Subcutaneous abdominal adipose tissue (tissue), 5 donors: ENCODE results near the gene SORCS3.

Experiments
- H3K27ac ChIP-seq: one replicate; pipeline ENCODE4 v1.7.0; 2013; ENCODE audit warnings: low read depth, mild to moderate bottlenecking, inconsistent platforms, low read length, moderate library complexity
- H3K27me3 ChIP-seq, 5 donors: one replicate each; pipeline ENCODE4 v1.7.0; 2013; ENCODE audit warnings: low read length in 5 of 5, inconsistent platforms in 1 of 5; ENCODE audit not compliant: control insufficient read depth in 5 of 5, insufficient read depth in 4 of 5
- H3K36me3 ChIP-seq, 5 donors: one replicate each; pipeline ENCODE4 v1.7.0; 2013; ENCODE audit warnings: low read length in 5 of 5; ENCODE audit not compliant: control insufficient read depth in 5 of 5, insufficient read depth in 5 of 5
- H3K4me1 ChIP-seq, 5 donors: one replicate each; pipeline ENCODE4 v1.7.0; 2013; ENCODE audit warnings: low read length in 5 of 5, mild to moderate bottlenecking in 3 of 5, moderate library complexity in 1 of 5; ENCODE audit not compliant: control insufficient read depth in 5 of 5, insufficient read depth in 5 of 5
- H3K4me3 ChIP-seq, 5 donors: one replicate each; pipeline ENCODE4 v1.7.0; 2013; ENCODE audit warnings: low read length in 5 of 5, low read depth in 1 of 5
- H3K9ac ChIP-seq, 5 donors: one replicate each; pipeline ENCODE4 v1.7.0; 2013; ENCODE audit warnings: low read length in 5 of 5, mild to moderate bottlenecking in 4 of 5, moderate library complexity in 3 of 5
- H3K9me3 ChIP-seq, 5 donors: one replicate each; pipeline ENCODE4 v1.7.0; 2013; ENCODE audit warnings: low read length in 5 of 5; ENCODE audit not compliant: control insufficient read depth in 5 of 5
- donor health status: healthy.
- donor health status: healthy.
- donor health status: healthy.
- donor health status: healthy.
- donor health status: healthy.

SORCS3 gene

DNA sequence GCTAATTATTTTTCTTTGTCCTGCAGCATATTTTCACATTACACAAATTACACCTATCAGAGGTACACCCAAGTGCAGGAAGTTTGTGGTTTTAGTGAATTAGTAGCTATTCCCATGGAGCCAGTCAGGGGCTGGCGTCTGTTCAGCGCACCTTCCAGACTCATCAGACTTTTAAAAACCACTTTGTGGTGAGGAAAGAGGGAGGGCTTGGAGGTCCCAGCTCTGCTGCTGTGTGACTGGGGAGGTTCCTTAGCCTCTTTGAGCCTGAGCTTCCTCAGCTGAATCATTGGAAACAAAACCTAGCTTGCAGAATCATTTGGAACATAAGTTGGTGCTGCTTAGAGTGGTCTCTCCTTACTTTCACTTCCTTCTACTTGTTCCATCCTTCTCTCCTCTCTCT, 175.4 kb downstream of the SORCS3 start:
- Histone ChIP-seq H3K36me3 (no peaks in the 10 kb centered on the region), H3K4me3 (no peak overlapping the region)

GRCh38 chr10:104819731-104820130, 178.6 kb downstream of the SORCS3 start:
- Histone ChIP-seq H3K36me3 (no peaks in the 10 kb centered on the region), H3K27me3 (no peaks in the 10 kb centered on the region), H3K9me3 (no peaks in the 10 kb centered on the region), H3K4me3 (no peak overlapping the region), H3K9ac (no peak overlapping the region), H3K27ac (no peak overlapping the region), H3K4me1 (no peaks in the 10 kb centered on the region)

More for the DNA sequence above, 175.4 kb downstream of the SORCS3 start:
- no peaks in the 10 kb centered on the region for H3K9me3 ChIP-seq
- no peak overlapping the region for H3K9ac ChIP-seq
- H3K27me3 ChIP-seq = no peaks in the 10 kb centered on the region
- no peak overlapping the region for H3K27ac ChIP-seq
- no peaks in the 10 kb centered on the region for H3K4me1 ChIP-seq

- Histone ChIP-seq H3K4me3 (no peak overlapping the region), H3K9me3 (peaks cover 0 to 3% (median 0%) of the 10 kb centered on the region in 5 donors), H3K27me3 (no peaks in the 10 kb centered on the region), H3K4me1 (no peaks in the 10 kb centered on the region), H3K27ac (no peak overlapping the region), H3K36me3 (no peaks in the 10 kb centered on the region), H3K9ac (no peak overlapping the region)
These were observed 181.0 kb downstream of the SORCS3 start for GRCh38 chr10:104822088-104822487.

GRCh38 chr10:104824380-104825006, 183.4 kb downstream of the SORCS3 start:
- no peaks in the 10 kb centered on the region for H3K4me1 ChIP-seq
- H3K36me3 ChIP-seq = no peaks in the 10 kb centered on the region
- no peak overlapping the region for H3K4me3 ChIP-seq
- peaks cover 0 to 5% (median 0%) of the 10 kb centered on the region in 5 donors for H3K9me3 ChIP-seq
- H3K27me3 ChIP-seq = no peaks in the 10 kb centered on the region
- H3K9ac ChIP-seq = no peak overlapping the region
- H3K27ac ChIP-seq = no peak overlapping the region

GRCh38 chr10:104831272-104831671, 190.2 kb downstream of the SORCS3 start:
- no peaks in the 10 kb centered on the region for H3K4me1 ChIP-seq
- H3K27me3 ChIP-seq = no peaks in the 10 kb centered on the region
- no peak overlapping the region for H3K9ac ChIP-seq
- no peak overlapping the region for H3K27ac ChIP-seq
- H3K36me3 ChIP-seq = no peaks in the 10 kb centered on the region
- H3K4me3 ChIP-seq = no peak overlapping the region
- peaks cover 0 to 5% (median 0%) of the 10 kb centered on the region in 5 donors for H3K9me3 ChIP-seq

DNA sequence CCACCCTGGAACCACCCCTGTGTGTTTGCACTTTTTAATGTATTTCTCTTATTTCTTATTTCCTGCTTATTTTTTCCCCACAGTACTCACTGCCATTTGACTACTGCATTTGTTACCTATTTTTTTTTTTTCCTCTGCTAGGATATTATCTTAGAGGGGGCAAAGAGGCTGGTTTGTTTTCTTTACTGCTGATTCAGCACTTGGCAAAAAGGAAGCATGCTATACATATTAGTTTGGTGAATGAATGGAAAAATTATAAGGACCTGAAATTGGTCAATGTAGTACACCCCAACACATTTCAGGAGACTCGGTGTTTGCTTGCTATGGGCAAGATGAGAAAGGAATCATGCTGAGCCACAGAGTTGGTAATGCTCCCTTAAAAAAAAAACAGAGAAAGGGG, 193.5 kb downstream of the SORCS3 start:
- H3K4me3 ChIP-seq = no peak overlapping the region
- H3K9me3 ChIP-seq = peaks cover 0 to 3% (median 0%) of the 10 kb centered on the region in 5 donors
- H3K27ac ChIP-seq = no peak overlapping the region
- no peaks in the 10 kb centered on the region for H3K4me1 ChIP-seq
- no peak overlapping the region for H3K9ac ChIP-seq
- H3K36me3 ChIP-seq = no peaks in the 10 kb centered on the region
- no peaks in the 10 kb centered on the region for H3K27me3 ChIP-seq

DNA sequence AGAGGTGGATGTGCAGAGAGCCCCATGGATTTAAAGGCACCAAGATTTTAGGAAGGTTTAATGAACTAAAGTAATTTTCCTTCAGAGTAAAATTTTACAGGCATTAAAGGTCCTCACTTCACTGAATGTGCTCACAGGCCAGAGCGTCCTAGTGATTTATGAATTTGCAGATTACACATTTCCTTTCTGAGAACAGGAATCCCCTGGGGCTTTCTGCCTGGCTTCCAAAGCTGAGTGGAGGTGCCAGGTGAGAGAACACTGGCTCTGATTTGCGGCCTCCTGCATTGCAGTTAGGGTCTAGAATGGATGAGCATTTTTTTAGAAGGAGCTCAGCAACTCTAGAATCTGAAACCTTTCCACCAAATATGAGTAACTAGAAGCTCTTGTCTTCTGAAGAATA, 194.3 kb downstream of the SORCS3 start:
- Histone ChIP-seq H3K9ac (no peak overlapping the region), H3K4me1 (no peaks in the 10 kb centered on the region), H3K27ac (no peak overlapping the region), H3K27me3 (no peaks in the 10 kb centered on the region), H3K4me3 (no peak overlapping the region), H3K9me3 (no peaks in the 10 kb centered on the region), H3K36me3 (no peaks in the 10 kb centered on the region)

DNA sequence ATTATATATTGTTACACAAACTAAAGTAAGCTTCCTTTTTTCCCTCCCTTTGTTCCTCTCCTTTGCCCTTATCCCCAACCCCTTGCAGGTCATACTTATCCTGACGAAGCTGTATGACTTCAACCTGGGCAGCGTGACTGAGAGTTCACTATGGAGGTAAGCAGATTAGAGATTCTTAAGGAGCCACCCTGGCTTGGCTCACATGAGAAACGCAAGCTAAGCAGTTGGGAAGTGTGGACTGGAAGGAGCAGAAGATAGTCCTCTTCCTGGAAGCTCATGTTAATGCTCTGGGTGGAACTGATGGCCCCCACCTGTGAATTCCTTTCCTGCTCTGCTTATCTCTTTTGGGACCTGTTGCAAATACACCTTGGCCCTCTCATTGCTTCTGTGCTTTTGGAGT, 201.6 kb downstream of the SORCS3 start:
- Histone ChIP-seq H3K36me3 (no peaks in the 10 kb centered on the region), H3K27ac (no peak overlapping the region), H3K9me3 (no peaks in the 10 kb centered on the region), H3K9ac (no peak overlapping the region), H3K4me3 (no peak overlapping the region), H3K4me1 (no peaks in the 10 kb centered on the region), H3K27me3 (peaks cover 0 to 3% (median 0%) of the 10 kb centered on the region in 5 donors)

DNA sequence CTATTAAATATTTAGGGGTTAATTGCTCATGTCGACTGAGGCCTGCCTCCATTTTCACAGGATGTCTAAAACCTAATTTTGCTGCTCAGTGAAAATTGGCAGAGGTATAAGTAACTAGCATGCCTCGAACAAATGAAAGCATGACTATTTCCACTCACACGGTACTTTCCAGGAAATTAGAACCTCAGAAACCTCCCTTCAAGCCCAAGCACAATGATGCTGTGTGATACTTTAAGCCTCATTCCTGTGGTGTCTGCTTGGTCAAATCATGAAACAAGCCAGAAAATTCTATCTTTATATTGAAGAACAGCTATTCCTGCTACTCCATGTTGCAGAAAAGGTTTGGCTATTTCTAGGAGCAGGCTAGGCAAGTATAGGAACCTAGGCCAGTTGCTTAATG, 203.0 kb downstream of the SORCS3 start:
- Histone ChIP-seq H3K4me1 (no peaks in the 10 kb centered on the region), H3K27ac (no peak overlapping the region), H3K27me3 (peaks cover 0 to 4% (median 0%) of the 10 kb centered on the region in 5 donors), H3K4me3 (no peak overlapping the region), H3K36me3 (no peaks in the 10 kb centered on the region), H3K9ac (no peak overlapping the region), H3K9me3 (no peaks in the 10 kb centered on the region)

DNA sequence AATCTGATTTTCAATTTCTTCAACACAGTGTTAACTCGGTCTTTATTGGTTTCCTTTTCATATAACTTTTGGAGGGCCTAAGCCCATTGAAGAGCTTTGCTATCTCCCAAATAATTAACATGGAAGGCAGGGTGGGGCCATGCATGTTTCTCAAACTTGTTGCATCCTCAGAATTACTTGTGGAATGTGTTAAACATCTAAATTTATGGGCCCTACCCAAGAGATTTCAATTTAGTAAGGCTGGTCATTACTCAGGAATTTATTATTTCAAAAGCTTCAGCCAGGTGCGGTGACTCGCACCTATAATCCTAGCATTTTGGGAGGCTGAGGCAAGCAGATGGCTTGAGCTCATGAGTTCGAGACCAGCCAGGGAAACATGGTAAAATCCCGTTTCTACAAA, 208.9 kb downstream of the SORCS3 start:
- Histone ChIP-seq H3K4me3 (no peak overlapping the region), H3K36me3 (no peaks in the 10 kb centered on the region), H3K27ac (no peak overlapping the region), H3K4me1 (no peaks in the 10 kb centered on the region), H3K9ac (no peak overlapping the region), H3K9me3 (no peaks in the 10 kb centered on the region), H3K27me3 (peaks cover 0 to 4% (median 0%) of the 10 kb centered on the region in 5 donors)
